CD4-positive, alpha-beta T cell (primary cell): ENCODE measurements around the gene OPCML. TPM values are rescaled to one million over a fixed set of nuclear protein-coding genes. Genes with fewer than 3 reads are reported as not detected.

ENCODE experiments used
- ATAC-seq: fragments of 200-7000 bp; cut with Tn5 transposase; one replicate; pipeline ENCODE4 v1.10.0; 2022; ENCODE audit warnings: mild to moderate bottlenecking; ENCODE audit not compliant: poor library complexity
- CTCF ChIA-PET: fragments of 350-600 bp; sonication (Branson Sonifier 250); formaldehyde crosslinking; loops from one replicate; lab custom pipeline; 2021; ENCODE audit warnings: antibody characterized with exemption, inconsistent platforms; lab: Charles Lee
- POLR2A ChIA-PET: fragments of 350-600 bp; sonication (Branson Sonifier 250); formaldehyde crosslinking; loops from one replicate; lab custom pipeline; 2021; ENCODE audit warnings: antibody characterized with exemption, inconsistent platforms; lab: Charles Lee
- DNase-seq, 14 experiments: peaks; one replicate each; pipeline ENCODE4 v3.0.0-alpha.2; 2013 to 2020; ENCODE audit warnings: mixed read lengths in 2 of 14
- H3K27ac ChIP-seq, 2 donors: one replicate each; pipeline versions ENCODE4 v1.5.1 to v1.7.0; 2013; ENCODE audit warnings: low read length in 2 of 2, low read depth in 1 of 2, mild to moderate bottlenecking in 1 of 2
- H3K27me3 ChIP-seq, 2 experiments: 1 replicate in 1 of 2; 2 replicates in 1 of 2; pipeline versions ENCODE4 v1.6.1 to v1.7.0; 2013; ENCODE audit warnings: low read length in 2 of 2, control low read depth in 1 of 2, mild to moderate bottlenecking in 1 of 2, moderate library complexity in 1 of 2; ENCODE audit not compliant: insufficient read depth in 2 of 2, control insufficient read depth in 1 of 2
- H3K36me3 ChIP-seq: one replicate; pipeline ENCODE4 v1.6.1; 2013; ENCODE audit warnings: low read length, control low read depth; ENCODE audit not compliant: insufficient read depth
- H3K4me1 ChIP-seq: one replicate; pipeline ENCODE4 v1.6.1; 2013; ENCODE audit warnings: low read length, control low read depth; ENCODE audit not compliant: insufficient read depth
- H3K4me3 ChIP-seq: one replicate; pipeline ENCODE4 v1.5.1; 2013; ENCODE audit warnings: mild to moderate bottlenecking, low read length, moderate library complexity
- H3K9me3 ChIP-seq, 2 experiments: 1 replicate in 1 of 2; 2 replicates in 1 of 2; pipeline versions ENCODE4 v1.6.1 to v1.7.0; 2013; ENCODE audit warnings: low read length in 2 of 2, mild to moderate bottlenecking in 2 of 2, control low read depth in 1 of 2, moderate library complexity in 1 of 2; ENCODE audit not compliant: control insufficient read depth in 1 of 2, insufficient read depth in 1 of 2
- H3K27ac Mint-ChIP-seq: one replicate; pipeline ENCODE4 v1.8.0; 2020; ENCODE audit warnings: mixed read lengths
- H3K27me3 Mint-ChIP-seq: one replicate; pipeline ENCODE4 v1.8.0; 2021; ENCODE audit warnings: mixed read lengths
- H3K36me3 Mint-ChIP-seq: one replicate; pipeline ENCODE4 v1.8.0; 2021; ENCODE audit warnings: low read depth, mixed read lengths
- H3K4me1 Mint-ChIP-seq: one replicate; pipeline ENCODE4 v1.8.0; 2021; ENCODE audit warnings: low read depth, mixed read lengths
- H3K4me3 Mint-ChIP-seq: one replicate; pipeline ENCODE4 v1.8.0; 2020; ENCODE audit warnings: mild to moderate bottlenecking, mixed read lengths
- H3K9me3 Mint-ChIP-seq: one replicate; pipeline ENCODE4 v1.8.0; 2020; ENCODE audit warnings: mixed read lengths
- CTCF ChIP-seq: fragments of 200-600 bp; IDR thresholded peaks from one replicate; pipeline ENCODE4 v1.8.0; 2022; ENCODE audit warnings: antibody characterized with exemption, mild to moderate bottlenecking
- intact Hi-C, 2 experiments: fragments of 100-400 bp; cut with DNase I in 1 of 2; cut with micrococcal nuclease in 1 of 2; formaldehyde crosslinking; loops; one replicate each; pipeline versions ENCODE4 v1.15.1 to v1.9.0; 2023 to 2025; cut with DNase I, micrococcal nuclease
- total RNA-seq, 174 experiments: library from RNA in 2 of 174; stranded (reverse) in 2 of 174; gene quantifications; one replicate each; pipeline ENCODE4 v1.2.3 and lab custom pipeline; 2021 to 2026

OPCML gene
- total RNA-seq, 2 experiments from 2014 or later: not detected

- ChIA-PET CTCF (no interaction called here), POLR2A (no interaction called here)
- no peak overlapping the region for H3K27ac ChIP-seq
- H3K27me3 ChIP-seq: no peaks in the 10 kb centered on the region
- H3K4me3 Mint-ChIP-seq: no peak overlapping the region
- no peaks in the 10 kb centered on the region for H3K36me3 ChIP-seq
- no peak for DNase-seq
- intact Hi-C loops: no loop called here
- no peak overlapping the region for H3K4me3 ChIP-seq
- H3K36me3 Mint-ChIP-seq: no peaks in the 10 kb centered on the region
- no peaks in the 10 kb centered on the region for H3K27me3 Mint-ChIP-seq
- H3K9me3 ChIP-seq: peaks cover 0 to 3% of the 10 kb centered on the region in 2 experiments
- no peak for ATAC-seq
- peaks cover 2% of the 10 kb centered on the region for H3K9me3 Mint-ChIP-seq
- H3K4me1 ChIP-seq: no peaks in the 10 kb centered on the region
- no peak overlapping the region for H3K27ac Mint-ChIP-seq
- no peak for TF ChIP-seq CTCF
- H3K4me1 Mint-ChIP-seq: no peaks in the 10 kb centered on the region
Measured at GRCh38 chr11:132559331-132560036, 972.8 kb downstream of the OPCML start.

GRCh38 chr11:132556316-132556715 is 976.0 kb downstream of the OPCML start:
- Mint-ChIP-seq H3K4me1 (no peaks in the 10 kb centered on the region), H3K27me3 (no peaks in the 10 kb centered on the region), H3K9me3 (peaks cover 5% of the 10 kb centered on the region), H3K36me3 (no peaks in the 10 kb centered on the region), H3K27ac (no peak overlapping the region), H3K4me3 (no peak overlapping the region)
- intact Hi-C loops: no loop called here
- ChIA-PET POLR2A (no interaction called here), CTCF (no interaction called here)
- no peak for TF ChIP-seq CTCF
- no peak for DNase-seq
- ATAC-seq: no peak
- Histone ChIP-seq H3K4me1 (no peaks in the 10 kb centered on the region), H3K9me3 (no peaks in the 10 kb centered on the region), H3K27me3 (no peaks in the 10 kb centered on the region), H3K4me3 (no peak overlapping the region), H3K27ac (no peak overlapping the region), H3K36me3 (no peaks in the 10 kb centered on the region)

- ChIA-PET CTCF (no interaction called here), POLR2A (no interaction called here)
- ATAC-seq: no peak
- Histone ChIP-seq H3K4me3 (no peak overlapping the region), H3K4me1 (no peaks in the 10 kb centered on the region), H3K9me3 (no peaks in the 10 kb centered on the region), H3K36me3 (no peaks in the 10 kb centered on the region), H3K27ac (no peak overlapping the region), H3K27me3 (no peaks in the 10 kb centered on the region)
- no peaks in the 10 kb centered on the region for H3K27me3 Mint-ChIP-seq
- H3K9me3 Mint-ChIP-seq: peaks cover 7% of the 10 kb centered on the region
- DNase-seq: no peak
- intact Hi-C loops: no loop called here
- H3K36me3 Mint-ChIP-seq: no peaks in the 10 kb centered on the region
- H3K4me1 Mint-ChIP-seq: no peaks in the 10 kb centered on the region
- TF ChIP-seq CTCF: no peak
- no peak overlapping the region for H3K4me3 Mint-ChIP-seq
- H3K27ac Mint-ChIP-seq: no peak overlapping the region
Measured at GRCh38 chr11:132555617-132556016, 976.7 kb downstream of the OPCML start.
